ENCODE data around the gene RAPGEF2. TPM values are rescaled to one million over a fixed set of nuclear protein-coding genes. Genes with fewer than 3 reads are reported as not detected.
A peak's percentile ranks its signal among the peaks of the same experiment; 100 is the strongest.

Gene RAPGEF2
- total and polyA plus RNA-seq, 9 of the 15 experiments (the other 6 are each of a cell fraction or from before 2014, with no cell fraction given) = 3.1 to 32.6 (median 23.1) TPM

DNA sequence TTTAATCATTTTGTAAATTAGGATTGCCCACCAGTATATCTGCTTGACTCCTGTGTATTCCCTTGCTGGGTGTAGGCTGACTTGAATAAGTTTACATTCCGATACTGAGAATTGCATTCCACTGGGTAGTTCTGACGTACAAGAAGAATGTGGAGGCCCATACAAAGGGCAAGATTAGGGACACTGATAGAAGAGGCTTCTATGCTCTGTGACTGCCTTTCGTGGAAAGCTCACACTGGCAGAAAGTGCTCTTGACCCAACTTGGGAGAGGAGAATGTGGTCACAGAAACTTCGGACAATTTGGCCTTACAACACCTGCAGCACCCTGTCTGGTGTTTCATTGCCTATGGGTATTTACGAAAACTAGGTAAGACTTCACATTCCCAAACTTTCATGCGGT, 126.3 kb downstream of the RAPGEF2 start:
- Histone ChIP-seq H2AFZ (ENCODE audit: low read depth, low read length) (no peak overlapping the region), H4K20me1 (replicated peaks; ENCODE audit: control insufficient read depth, insufficient read depth, low read length) (no peaks in the 10 kb centered on the region; the same call in 1 of the 2 replicates), H3K36me3 (ENCODE audit: control insufficient read depth, insufficient read depth, low read length) (no peaks in the 10 kb centered on the region), H3K4me2 (ENCODE audit: insufficient read depth, low read length) (no peak overlapping the region), H3K9me3 (replicated peaks; ENCODE audit: control insufficient read depth, insufficient read depth, low read depth, low read length) (no peaks in the 10 kb centered on the region), H3K27ac (ENCODE audit: extremely low read depth, low read depth, low read length) (no peak overlapping the region), H3K9ac (ENCODE audit: insufficient read depth in 1 of 2, low read depth in 2 of 2, low read length in 2 of 2) (no peak overlapping the region), H3K27me3 (ENCODE audit: control insufficient read depth in 2 of 2, insufficient read depth in 2 of 2, low read length in 2 of 2) (no peaks in the 10 kb centered on the region), H3K4me1 (replicated peaks in 1 of 2; ENCODE audit: control insufficient read depth in 2 of 2, insufficient read depth in 2 of 2, low read length in 2 of 2) (peaks cover 4 to 5% of the 10 kb centered on the region in 2 experiments; a peak in 3 of 5 replicates), H3K9me1 (ENCODE audit: control insufficient read depth, insufficient read depth, low read length) (peaks cover 3% of the 10 kb centered on the region), H3K79me2 (ENCODE audit: control insufficient read depth, insufficient read depth, low read length) (no peaks in the 10 kb centered on the region; the same call in 2 of the 3 replicates), H3K4me3 (no peak overlapping the region)
- BruUV-seq (replicated peaks) = no TSS peak
- ATAC-seq (peak; percentile 42; the same call in 2 of the 3 replicates), FAIRE-seq (no peak), DNase-seq (ENCODE audit: extremely low read depth in 1 of 4, low spot score in 3 of 4) (no peak)
- in situ Hi-C loops (cut with MboI) = no loop called here
- intact Hi-C loops (cut with micrococcal nuclease) = no loop called here
- TF ChIP-seq KAT7 (CRISPR knock-in tag; IDR thresholded peaks at IDR 0.05; ENCODE audit: borderline replicate concordance) = no peak
- TF ChIP-seq PTRF (tag; IDR thresholded peaks at IDR 0.05) = no peak
- TF ChIP-seq PTBP1 (IDR thresholded peaks at IDR 0.05; ENCODE audit: low read depth, low read length) = no peak
- no peak for TF ChIP-seq ZNF699 (CRISPR knock-in tag; IDR thresholded peaks at IDR 0.05; ENCODE audit: insufficient replicate concordance)
- TF ChIP-seq TEAD2 (tag; IDR thresholded peaks at IDR 0.05) = no peak
- no peak for TF ChIP-seq ZSCAN32 (CRISPR knock-in tag; IDR thresholded peaks at IDR 0.05)
- no peak for TF ChIP-seq RBM14 (IDR thresholded peaks at IDR 0.05; ENCODE audit: borderline replicate concordance, insufficient read depth, low read depth, low read length)
- no peak for TF ChIP-seq SMARCC2 (IDR thresholded peaks at IDR 0.05; ENCODE audit: low read depth)
- no peak for TF ChIP-seq ARID1B (IDR thresholded peaks at IDR 0.05)
- TF ChIP-seq, protein P1, sequence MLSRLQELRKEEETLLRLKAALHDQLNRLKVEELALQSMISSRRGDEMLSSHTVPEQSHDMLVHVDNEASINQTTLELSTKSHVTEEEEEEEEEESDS (CRISPR knock-in tag; IDR thresholded peaks at IDR 0.05) = no peak
- no peak for TF ChIP-seq RAD21 (CRISPR knock-in tag; conservative IDR thresholded peaks at IDR 0.05 in 1 of 2, IDR thresholded peaks at IDR 0.05 in 1 of 2)
- no peak for TF ChIP-seq FUS (optimal IDR thresholded peaks at IDR 0.05; ENCODE audit: low read depth, low read length)
- TF ChIP-seq, protein P2, sequence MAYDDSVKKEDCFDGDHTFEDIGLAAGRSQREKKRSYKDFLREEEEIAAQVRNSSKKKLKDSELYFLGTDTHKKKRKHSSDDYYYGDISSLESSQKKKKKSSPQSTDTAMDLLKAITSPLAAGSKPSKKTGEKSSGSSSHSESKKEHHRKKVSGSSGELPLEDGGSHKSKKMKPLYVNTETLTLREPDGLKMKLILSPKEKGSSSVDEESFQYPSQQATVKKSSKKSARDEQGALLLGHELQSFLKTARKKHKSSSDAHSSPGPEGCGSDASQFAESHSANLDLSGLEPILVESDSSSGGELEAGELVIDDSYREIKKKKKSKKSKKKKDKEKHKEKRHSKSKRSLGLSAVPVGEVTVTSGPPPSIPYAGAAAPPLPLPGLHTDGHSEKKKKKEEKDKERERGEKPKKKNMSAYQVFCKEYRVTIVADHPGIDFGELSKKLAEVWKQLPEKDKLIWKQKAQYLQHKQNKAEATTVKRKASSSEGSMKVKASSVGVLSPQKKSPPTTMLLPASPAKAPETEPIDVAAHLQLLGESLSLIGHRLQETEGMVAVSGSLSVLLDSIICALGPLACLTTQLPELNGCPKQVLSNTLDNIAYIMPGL (CRISPR knock-in tag; IDR thresholded peaks at IDR 0.05) = no peak
- TF ChIP-seq ZKSCAN1 (IDR thresholded peaks at IDR 0.05; ENCODE audit: low read depth, low read length) = no peak
- TF ChIP-seq, protein P3, sequence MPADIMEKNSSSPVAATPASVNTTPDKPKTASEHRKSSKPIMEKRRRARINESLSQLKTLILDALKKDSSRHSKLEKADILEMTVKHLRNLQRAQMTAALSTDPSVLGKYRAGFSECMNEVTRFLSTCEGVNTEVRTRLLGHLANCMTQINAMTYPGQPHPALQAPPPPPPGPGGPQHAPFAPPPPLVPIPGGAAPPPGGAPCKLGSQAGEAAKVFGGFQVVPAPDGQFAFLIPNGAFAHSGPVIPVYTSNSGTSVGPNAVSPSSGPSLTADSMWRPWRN (IDR thresholded peaks at IDR 0.05; ENCODE audit: low read depth) = no peak
- TF ChIP-seq ARID3A (IDR thresholded peaks at IDR 0.05; ENCODE audit: borderline replicate concordance, low read depth, low read length) = no peak
- POLR2A ChIA-PET = no interaction called here
- WGBS (ENCODE audit: insufficient coverage, low coverage, missing lambda C conversion rate) = 66% methylated on average over 6 of the region's 6 CpGs
- CTCF ChIA-PET (ENCODE audit: low intra/inter-chr PET ratio) = no interaction called here
